HepG2 (cell line): Measurements from ENCODE around the gene ZMYM3. TPM values are rescaled to one million over a fixed set of nuclear protein-coding genes. Genes with fewer than 3 reads are reported as not detected.

ENCODE experiments used
- CHD2 ChIP-seq: IDR thresholded peaks from 2 replicates; pipeline ENCODE4 v1.6.1; 2011; ENCODE audit warnings: low read depth, low read length, improper control_type of control experiment
- FOXP1 ChIP-seq, 2 experiments: fragments of 450-650 bp in 1 of 2; IDR thresholded peaks; 2 replicates each; pipeline ENCODE4 v1.6.1; 2017 to 2018; ENCODE audit warnings: antibody characterized with exemption in 1 of 2
- GATA4 ChIP-seq: sonication (generic); IDR thresholded peaks from 2 replicates; pipeline ENCODE4 v1.6.1; 2016; ENCODE audit warnings: antibody characterized with exemption, low read depth, borderline replicate concordance
- NR2F2 ChIP-seq: IDR thresholded peaks from 2 replicates; pipeline ENCODE4 v1.6.1; 2012; ENCODE audit warnings: low read depth, inconsistent platforms, borderline replicate concordance
- POLR2AphosphoS5 ChIP-seq: IDR thresholded peaks from 2 replicates; pipeline ENCODE4 v1.6.1; 2012; ENCODE audit warnings: low read depth, low read length
- RNF2 ChIP-seq: fragments of 450-650 bp; conservative IDR thresholded peaks from 2 replicates; pipeline ENCODE4 v1.6.1; 2016; ENCODE audit warnings: low read depth
- RORA ChIP-seq: sonication (generic); formaldehyde crosslinking; IDR thresholded peaks from 2 replicates; pipeline ENCODE4 v1.5.0; 2020; ENCODE audit warnings: mild to moderate bottlenecking, missing genetic modification reagents, moderate library complexity
- SMAD9 ChIP-seq: sonication (generic); formaldehyde crosslinking; IDR thresholded peaks from 2 replicates; pipeline ENCODE4 v1.5.1; 2020; ENCODE audit warnings: mild to moderate bottlenecking, missing genetic modification reagents
- TBP ChIP-seq: sonication (generic); formaldehyde crosslinking; IDR thresholded peaks from 2 replicates; pipeline ENCODE4 v1.5.0; 2020; ENCODE audit warnings: missing genetic modification reagents
- U2AF2 ChIP-seq: fragments of 200-400 bp; formaldehyde crosslinking; IDR thresholded peaks from 2 replicates; pipeline ENCODE4 v1.6.1; 2017; ENCODE audit warnings: low read depth, mild to moderate bottlenecking, low read length
- ZNF274 ChIP-seq: sonication (generic); formaldehyde crosslinking; IDR thresholded peaks from 2 replicates; pipeline ENCODE4 v1.5.1; 2020; ENCODE audit warnings: mild to moderate bottlenecking, missing genetic modification reagents
- ZNF282 ChIP-seq: fragments of 450-650 bp; IDR thresholded peaks from 2 replicates; pipeline ENCODE4 v1.6.1; 2018; ENCODE audit not compliant: partially characterized antibody
- ZNF407 ChIP-seq: sonication (generic); formaldehyde crosslinking; IDR thresholded peaks from one replicate; pipeline ENCODE4 v1.5.1; 2020; ENCODE audit warnings: mild to moderate bottlenecking, missing genetic modification reagents; ENCODE audit errors: not compliant biosample characterization
- ZNF569 ChIP-seq: sonication (generic); formaldehyde crosslinking; IDR thresholded peaks from 2 replicates; pipeline ENCODE4 v1.5.0; 2020; ENCODE audit warnings: mild to moderate bottlenecking, missing genetic modification reagents, moderate library complexity, borderline replicate concordance
- ZSCAN31 ChIP-seq: sonication (generic); formaldehyde crosslinking; IDR thresholded peaks from 2 replicates; pipeline ENCODE4 v1.5.0; 2020; ENCODE audit warnings: low read depth, mild to moderate bottlenecking, missing genetic modification reagents
- ZUFSP ChIP-seq: sonication (generic); formaldehyde crosslinking; IDR thresholded peaks from 2 replicates; pipeline ENCODE4 v1.9.0; 2021; ENCODE audit warnings: missing genetic modification reagents, mild to moderate bottlenecking, borderline replicate concordance
- polyA plus RNA-seq, 8 experiments: library from polyadenylated mRNA; depleted of rRNA in 3 of 8; stranded (reverse) in 7 of 8; unstranded in 1 of 8; fragments of >200 nt; fragmentation: Illumina TruSeq in 4 of 8; extraction: Trizol in 4 of 8; gene quantifications; 2 replicates each; pipeline versions ENCODE4 v1.2.1 to v1.2.3, GENCODE V29; 2011 to 2016; ENCODE audit warnings: low read depth in 4 of 8, missing spikeins in 1 of 8, mixed read lengths in 1 of 8; ENCODE audit not compliant: insufficient read depth in 1 of 8
- total RNA-seq, 5 experiments: library from RNA; depleted of rRNA; stranded (reverse); fragments of >200 nt; fragmentation: Illumina TruSeq; extraction: Trizol; gene quantifications; 2 replicates each; pipeline ENCODE4 v1.2.3, GENCODE V29; 2016; ENCODE audit warnings: low read depth in 1 of 5
- TF ChIP-seq, protein P1 (sequence below): IDR thresholded peaks from 2 replicates; pipeline ENCODE4 v1.6.1; 2016
- TF ChIP-seq, protein P2 (sequence below): sonication (generic); formaldehyde crosslinking; IDR thresholded peaks from 2 replicates; pipeline ENCODE4 v1.4.0; 2020; ENCODE audit warnings: mild to moderate bottlenecking, low read depth, missing genetic modification reagents

The ZMYM3 gene
- total and polyA plus RNA-seq, 2 of the 13 experiments (the other 11 are each of a cell fraction or from before 2014, with no cell fraction given): 26.4 to 35.4 TPM

DNA sequence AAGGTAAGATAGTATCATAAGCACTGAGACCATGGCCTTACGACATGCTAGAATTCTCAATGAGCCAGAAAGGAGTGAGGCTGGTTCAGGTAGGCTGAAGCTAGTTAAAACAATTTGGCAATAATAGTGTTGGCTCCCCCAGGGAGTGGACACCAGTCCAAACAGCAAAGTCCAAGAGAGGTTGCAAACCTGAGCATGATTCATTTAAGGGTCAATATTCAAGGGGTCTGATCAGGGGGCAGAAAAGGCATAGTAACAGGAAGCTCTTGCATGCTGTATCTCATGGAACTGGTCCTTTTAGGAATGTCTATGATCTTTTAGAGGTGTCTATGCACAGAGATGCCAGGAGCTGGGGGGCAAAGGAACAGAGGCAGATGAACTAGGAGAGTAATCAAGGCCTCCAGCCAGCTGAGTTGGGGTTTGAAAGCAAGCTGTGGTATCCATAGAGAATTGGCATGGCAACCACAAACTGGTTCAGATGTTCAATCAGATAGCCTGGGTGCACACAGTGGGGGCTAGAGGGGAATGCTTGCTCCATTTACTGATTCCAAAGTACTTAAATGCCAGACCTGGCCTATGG is 25.8 kb downstream of the ZMYM3 start (continued):
- no peak for TF ChIP-seq ZUFSP (CRISPR knock-in tag)
- TF ChIP-seq ZNF407 (CRISPR knock-in tag): no peak
- no peak for TF ChIP-seq ZNF274 (CRISPR knock-in tag)
- TF ChIP-seq GATA4: peak; percentile 20; the same call in 1 of the 2 replicates
- TF ChIP-seq CHD2: no peak
- no peak for TF ChIP-seq RORA (CRISPR knock-in tag)
- TF ChIP-seq NR2F2: no peak
- TF ChIP-seq ZNF282: no peak
- no peak for TF ChIP-seq FOXP1 (IDR thresholded peaks at IDR 0.05)
- TF ChIP-seq FOXP1 (CRISPR knock-in tag; IDR thresholded peaks at IDR 0.05): peak; percentile 43; the same call in 1 of the 2 replicates
- TF ChIP-seq RNF2: no peak
- no peak for TF ChIP-seq U2AF2
- TF ChIP-seq, protein P1, sequence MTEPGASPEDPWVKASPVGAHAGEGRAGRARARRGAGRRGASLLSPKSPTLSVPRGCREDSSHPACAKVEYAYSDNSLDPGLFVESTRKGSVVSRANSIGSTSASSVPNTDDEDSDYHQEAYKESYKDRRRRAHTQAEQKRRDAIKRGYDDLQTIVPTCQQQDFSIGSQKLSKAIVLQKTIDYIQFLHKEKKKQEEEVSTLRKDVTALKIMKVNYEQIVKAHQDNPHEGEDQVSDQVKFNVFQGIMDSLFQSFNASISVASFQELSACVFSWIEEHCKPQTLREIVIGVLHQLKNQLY (CRISPR knock-in tag): no peak; the same call in 1 of the 2 replicates
- no peak for TF ChIP-seq SMAD9 (CRISPR knock-in tag)
- TF ChIP-seq, protein P2, sequence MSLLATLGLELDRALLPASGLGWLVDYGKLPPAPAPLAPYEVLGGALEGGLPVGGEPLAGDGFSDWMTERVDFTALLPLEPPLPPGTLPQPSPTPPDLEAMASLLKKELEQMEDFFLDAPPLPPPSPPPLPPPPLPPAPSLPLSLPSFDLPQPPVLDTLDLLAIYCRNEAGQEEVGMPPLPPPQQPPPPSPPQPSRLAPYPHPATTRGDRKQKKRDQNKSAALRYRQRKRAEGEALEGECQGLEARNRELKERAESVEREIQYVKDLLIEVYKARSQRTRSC (CRISPR knock-in tag): no peak
- peak; percentile 14; the same call in 1 of the 2 replicates for TF ChIP-seq POLR2AphosphoS5
- no peak for TF ChIP-seq ZSCAN31 (CRISPR knock-in tag)
- TF ChIP-seq ZNF569 (CRISPR knock-in tag): no peak
- TF ChIP-seq TBP (CRISPR knock-in tag): no peak
